Activated naive CD4-positive, alpha-beta T cell treated with anti-CD3 and anti-CD28 coated beads for 36 hours (primary cell): ENCODE measurements around the gene CDX2. TPM values are rescaled to one million over a fixed set of nuclear protein-coding genes. Genes with fewer than 3 reads are reported as not detected.

Source experiments
- CTCF ChIA-PET: fragments of 350-600 bp; sonication (Branson Sonifier 250); formaldehyde crosslinking; loops from one replicate; lab custom pipeline; 2021; ENCODE audit warnings: antibody characterized with exemption; lab: Charles Lee
- DNase-seq: peaks from one replicate; pipeline ENCODE4 v3.0.0-alpha.2; 2020
- H3K27ac Mint-ChIP-seq: one replicate; pipeline ENCODE4 v1.8.0; 2021; ENCODE audit warnings: mild to moderate bottlenecking, mixed read lengths
- H3K27me3 Mint-ChIP-seq: one replicate; pipeline ENCODE4 v1.8.0; 2021; ENCODE audit warnings: low read depth, mixed read lengths
- H3K36me3 Mint-ChIP-seq: one replicate; pipeline ENCODE4 v1.8.0; 2021; ENCODE audit warnings: low read depth, mixed read lengths
- H3K4me1 Mint-ChIP-seq: one replicate; pipeline ENCODE4 v1.8.0; 2021; ENCODE audit warnings: low read depth, mixed read lengths
- H3K4me3 Mint-ChIP-seq: one replicate; pipeline ENCODE4 v1.8.0; 2021; ENCODE audit warnings: mild to moderate bottlenecking, moderate library complexity, mixed read lengths
- H3K9me3 Mint-ChIP-seq: one replicate; pipeline ENCODE4 v1.8.0; 2021; ENCODE audit warnings: mixed read lengths
- intact Hi-C: fragments of 100-400 bp; cut with micrococcal nuclease; formaldehyde crosslinking; loops from one replicate; pipeline ENCODE4 v1.15.1; 2023
- total RNA-seq, 2 experiments: library from RNA; stranded (reverse); gene quantifications; one replicate each; pipeline ENCODE4 v1.2.3, GENCODE V29; 2021

CDX2 gene
- total RNA-seq, 2 experiments from 2014 or later: not detected

- peak overlapping the region; percentile 36 for H3K4me3 Mint-ChIP-seq
- H3K27ac Mint-ChIP-seq: no peak overlapping the region
- H3K4me1 Mint-ChIP-seq: peaks cover 43% of the 10 kb centered on the region
- CTCF ChIA-PET: interaction anchor here (1.2 to 1.3 kb wide), 2 partner anchors 30 to 94 kb away, joined by 4 to 7 read pairs; no protein-coding TSS in a partner anchor
- DNase-seq: no peak
- no peaks in the 10 kb centered on the region for H3K9me3 Mint-ChIP-seq
- peaks cover 80% of the 10 kb centered on the region for H3K27me3 Mint-ChIP-seq
- intact Hi-C loops: loop anchor here (2.0 to 5.0 kb wide), 2 partner anchors 43 to 497 kb away; no protein-coding TSS in a partner anchor
- H3K36me3 Mint-ChIP-seq: no peaks in the 10 kb centered on the region
Measured at GRCh38 chr13:27923794-27924528, 45.2 kb downstream of the CDX2 start.

- intact Hi-C loops: loop anchor here (5.0 kb wide), 1 partner anchor 496 kb away; no protein-coding TSS in a partner anchor
- Mint-ChIP-seq H3K27me3 (peaks cover 80% of the 10 kb centered on the region), H3K4me1 (peaks cover 48% of the 10 kb centered on the region), H3K27ac (no peak overlapping the region), H3K36me3 (no peaks in the 10 kb centered on the region), H3K9me3 (no peaks in the 10 kb centered on the region), H3K4me3 (no peak overlapping the region)
- DNase-seq: no peak
- CTCF ChIA-PET: no interaction called here
Measured at GRCh38 chr13:27922883-27923612, 46.1 kb downstream of the CDX2 start.

GRCh38 chr13:27921961-27922882 lies 46.9 kb downstream of the CDX2 start:
- H3K27me3 Mint-ChIP-seq: peaks cover 79% of the 10 kb centered on the region
- no peak overlapping the region for H3K27ac Mint-ChIP-seq
- H3K4me3 Mint-ChIP-seq: no peak overlapping the region
- H3K9me3 Mint-ChIP-seq: no peaks in the 10 kb centered on the region
- intact Hi-C loops: loop anchor here (2.0 to 5.0 kb wide), 2 partner anchors 129 to 495 kb away; partner anchors contain the start of gene GSX1
- DNase-seq: no peak
- CTCF ChIA-PET: no interaction called here
- H3K36me3 Mint-ChIP-seq: no peaks in the 10 kb centered on the region
- H3K4me1 Mint-ChIP-seq: peaks cover 48% of the 10 kb centered on the region

DNA sequence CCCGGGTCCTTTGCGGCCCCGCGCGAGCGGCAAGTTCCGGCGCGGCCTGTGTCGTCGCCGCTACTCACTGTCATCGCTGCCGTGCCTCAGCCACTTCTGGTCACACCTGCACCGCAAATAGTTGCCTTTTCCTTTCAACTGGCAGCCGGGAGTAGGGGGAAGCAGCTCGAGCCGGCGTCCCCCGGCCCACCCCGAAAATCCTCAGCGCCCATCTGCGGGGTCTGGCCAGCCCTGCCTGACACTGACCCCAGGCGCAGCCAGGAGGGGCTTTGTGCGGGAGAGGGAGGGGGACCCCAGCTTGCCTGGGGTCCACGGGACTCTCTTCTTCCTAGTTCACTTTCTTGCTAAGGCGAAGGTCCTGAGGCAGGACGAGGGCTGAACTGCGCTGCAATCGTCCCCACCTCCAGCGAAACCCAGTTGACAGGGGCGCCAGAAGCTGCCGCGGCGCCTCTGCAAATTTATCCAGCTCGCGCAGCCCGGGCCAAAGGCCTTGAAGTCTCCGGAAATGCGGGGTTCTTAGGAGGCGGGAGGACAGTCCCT lies 47.6 kb downstream of the CDX2 start:
- CTCF ChIA-PET: no interaction called here
- Mint-ChIP-seq H3K4me1 (peaks cover 44% of the 10 kb centered on the region), H3K27me3 (peaks cover 78% of the 10 kb centered on the region), H3K4me3 (peak overlapping the region; percentile 68), H3K36me3 (no peaks in the 10 kb centered on the region), H3K9me3 (no peaks in the 10 kb centered on the region), H3K27ac (no peak overlapping the region)
- intact Hi-C loops: loop anchor here (2.0 to 5.0 kb wide), 2 partner anchors 129 to 494 kb away; partner anchors contain the start of gene GSX1
- peak; percentile 62 for DNase-seq

DNA sequence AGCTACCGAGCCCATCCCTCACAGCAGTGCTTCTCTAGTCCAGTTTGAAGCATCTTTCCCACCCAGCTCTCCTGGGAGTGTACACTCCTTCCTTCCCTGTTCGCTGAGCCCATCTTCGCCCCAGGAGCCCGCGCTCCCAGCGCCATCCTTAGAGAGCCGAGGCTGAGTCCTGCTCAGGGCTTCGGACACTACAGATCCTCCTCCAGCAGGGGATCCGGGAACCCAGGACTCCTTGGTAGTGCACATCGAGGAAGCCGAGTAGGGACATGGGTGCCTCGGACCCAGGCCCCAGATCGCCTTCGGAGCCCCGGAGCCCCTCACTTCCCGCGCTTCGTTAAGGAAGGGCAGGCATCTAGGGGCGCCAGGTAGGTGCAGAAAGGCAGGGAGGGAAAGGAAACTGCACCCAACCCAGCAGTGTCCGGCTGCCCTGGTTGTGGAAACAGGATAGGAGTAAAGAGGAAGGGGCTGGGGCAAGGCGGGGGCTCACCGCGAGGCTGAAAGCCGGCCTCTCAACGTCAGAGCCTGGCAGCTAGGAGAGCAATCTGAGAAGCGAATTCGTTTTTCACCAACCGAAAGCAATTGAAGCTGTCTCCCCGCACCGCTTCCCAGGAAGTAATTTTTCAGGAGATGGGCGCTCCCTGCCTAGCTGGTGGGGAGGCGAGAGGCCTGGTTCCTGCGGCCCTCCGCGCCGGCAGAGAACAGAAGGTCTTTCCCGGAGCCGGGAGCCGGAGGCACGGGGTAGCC lies 48.3 kb downstream of the CDX2 start:
- Mint-ChIP-seq H3K27me3 (peaks cover 77% of the 10 kb centered on the region), H3K36me3 (no peaks in the 10 kb centered on the region), H3K4me3 (peak overlapping the region; percentile 68), H3K27ac (no peak overlapping the region), H3K9me3 (no peaks in the 10 kb centered on the region), H3K4me1 (peaks cover 44% of the 10 kb centered on the region)
- intact Hi-C loops: loop anchor here (2.0 to 5.0 kb wide), 2 partner anchors 128 to 494 kb away; partner anchors contain the start of gene GSX1
- CTCF ChIA-PET: interaction anchor here (0.5 to 1.7 kb wide), 4 partner anchors 33 to 533 kb away, joined by 3 to 6 read pairs (median 3); partner anchors contain the start of gene CDX2
- no peak for DNase-seq

- peaks cover 77% of the 10 kb centered on the region for H3K27me3 Mint-ChIP-seq
- CTCF ChIA-PET: interaction anchor here (0.5 to 1.7 kb wide), 6 partner anchors 34 to 532 kb away, joined by 3 to 6 read pairs (median 3); partner anchors contain the start of gene CDX2
- no peak for DNase-seq
- no peak within 1 kb of the TSS for H3K27ac Mint-ChIP-seq
- H3K36me3 Mint-ChIP-seq: no peaks in the 10 kb centered on the region
- H3K4me3 Mint-ChIP-seq: peak within 1 kb of the TSS; percentile 68
- no peaks in the 10 kb centered on the region for H3K9me3 Mint-ChIP-seq
- H3K4me1 Mint-ChIP-seq: peaks cover 39% of the 10 kb centered on the region
- intact Hi-C loops: loop anchor here (2.0 to 5.0 kb wide), 3 partner anchors 35 to 493 kb away; partner anchors contain the start of gene GSX1
Measured at GRCh38 chr13:27919934-27920676, 49.0 kb downstream of the CDX2 start, which contains the start of gene PDX1. PDX1 (plus strand) TSS chr13:27920000; CDS start chr13:27920139, 139 bp downstream.

DNA sequence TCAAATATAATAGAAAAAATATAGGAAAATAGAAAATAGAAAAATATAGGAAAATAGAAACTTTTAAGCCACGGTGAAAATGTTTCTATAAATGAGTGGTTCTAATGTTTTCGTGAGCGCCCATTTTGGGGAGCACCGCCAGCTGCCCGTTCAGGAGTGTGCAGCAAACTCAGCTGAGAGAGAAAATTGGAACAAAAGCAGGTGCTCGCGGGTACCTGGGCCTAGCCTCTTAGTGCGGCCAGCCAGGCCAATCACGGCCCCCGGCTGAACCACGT lies 49.5 kb downstream of the CDX2 start:
- peaks cover 75% of the 10 kb centered on the region for H3K27me3 Mint-ChIP-seq
- no peak overlapping the region for H3K27ac Mint-ChIP-seq
- no peaks in the 10 kb centered on the region for H3K36me3 Mint-ChIP-seq
- CTCF ChIA-PET: interaction anchor here (0.8 to 1.7 kb wide), 5 partner anchors 35 to 93 kb away, joined by 3 to 6 read pairs (median 3); partner anchors contain the start of gene CDX2
- intact Hi-C loops: loop anchor here (2.0 kb wide), 1 partner anchor 35 kb away; no protein-coding TSS in a partner anchor
- DNase-seq: no peak
- H3K9me3 Mint-ChIP-seq: no peaks in the 10 kb centered on the region
- H3K4me3 Mint-ChIP-seq: peak overlapping the region; percentile 44
- peaks cover 39% of the 10 kb centered on the region for H3K4me1 Mint-ChIP-seq

GRCh38 chr13:27918918-27919658 lies 50.0 kb downstream of the CDX2 start:
- intact Hi-C loops: loop anchor here (2.0 kb wide), 1 partner anchor 36 kb away; no protein-coding TSS in a partner anchor
- Mint-ChIP-seq H3K9me3 (no peaks in the 10 kb centered on the region), H3K4me1 (peaks cover 38% of the 10 kb centered on the region), H3K27ac (no peak overlapping the region), H3K36me3 (no peaks in the 10 kb centered on the region), H3K4me3 (no peak overlapping the region), H3K27me3 (peaks cover 73% of the 10 kb centered on the region)
- CTCF ChIA-PET: interaction anchor here (1.3 to 1.7 kb wide), 2 partner anchors 89 to 93 kb away, joined by 3 read pairs; no protein-coding TSS in a partner anchor
- no peak for DNase-seq

DNA sequence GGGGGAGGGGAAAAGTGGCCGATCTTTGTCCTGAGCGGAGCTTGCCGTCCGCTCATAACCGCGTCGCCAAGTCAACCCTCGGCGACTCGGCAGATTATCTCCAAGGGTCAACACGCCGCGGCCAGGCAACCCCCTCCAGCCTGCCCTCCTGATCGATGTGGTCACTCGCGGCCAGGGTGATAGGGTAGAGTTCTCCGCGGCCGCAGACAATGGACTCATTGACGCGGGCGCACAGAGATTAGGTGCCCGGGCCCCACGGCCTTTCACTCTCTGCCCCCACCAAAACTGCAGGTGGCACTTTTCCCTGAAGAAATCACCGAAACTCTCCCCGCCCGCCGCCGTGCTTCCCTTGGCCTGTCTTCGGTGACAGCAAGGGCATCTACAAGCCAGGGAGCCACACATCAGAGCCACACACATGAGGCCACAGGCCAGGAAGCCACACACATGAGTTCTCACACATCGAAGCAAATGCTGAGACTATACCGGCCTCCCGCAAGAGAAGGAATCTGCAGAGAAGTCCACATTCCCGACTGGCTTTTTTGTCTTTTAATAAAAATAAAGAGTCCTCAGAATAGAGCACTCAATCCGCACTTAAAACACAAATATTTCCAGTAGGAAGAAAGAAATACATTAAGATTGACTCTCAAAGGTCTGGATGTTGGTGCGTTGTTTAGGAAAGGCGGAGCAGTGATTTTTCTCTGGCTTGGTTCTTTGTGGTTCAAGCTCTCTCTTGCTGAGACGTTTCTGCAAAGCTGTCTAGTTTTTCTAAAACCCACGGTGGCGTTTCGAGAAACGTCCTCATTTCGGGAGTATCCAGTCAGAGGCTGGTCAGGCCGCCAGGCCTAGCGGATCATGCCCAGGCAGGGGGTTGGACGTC lies 50.8 kb downstream of the CDX2 start:
- Mint-ChIP-seq H3K9me3 (no peaks in the 10 kb centered on the region), H3K27me3 (peaks cover 66% of the 10 kb centered on the region), H3K36me3 (no peaks in the 10 kb centered on the region), H3K4me3 (no peak overlapping the region), H3K27ac (peak overlapping the region; percentile 36), H3K4me1 (peaks cover 36% of the 10 kb centered on the region)
- no peak for DNase-seq
- intact Hi-C loops: loop anchor here (2.0 kb wide), 1 partner anchor 37 kb away; no protein-coding TSS in a partner anchor
- CTCF ChIA-PET: interaction anchor here (0.9 to 1.0 kb wide), 2 partner anchors 49 to 92 kb away, joined by 3 read pairs; no protein-coding TSS in a partner anchor
